Dedifferentiated amniotic fluid mesenchymal stem cell (primary cell): ENCODE results near the gene CLPTM1L.
"Not testable (repeated sequence)": the region's sequence is repeated elsewhere in the genome, so short reads cannot be mapped to it uniquely, and the experiment has no call there.

Experiments
- DNase-seq: peaks from one replicate; pipeline ENCODE4 v3.0.0-alpha.2; 2016; ENCODE audit errors: extremely low spot score

Gene CLPTM1L

DNA sequence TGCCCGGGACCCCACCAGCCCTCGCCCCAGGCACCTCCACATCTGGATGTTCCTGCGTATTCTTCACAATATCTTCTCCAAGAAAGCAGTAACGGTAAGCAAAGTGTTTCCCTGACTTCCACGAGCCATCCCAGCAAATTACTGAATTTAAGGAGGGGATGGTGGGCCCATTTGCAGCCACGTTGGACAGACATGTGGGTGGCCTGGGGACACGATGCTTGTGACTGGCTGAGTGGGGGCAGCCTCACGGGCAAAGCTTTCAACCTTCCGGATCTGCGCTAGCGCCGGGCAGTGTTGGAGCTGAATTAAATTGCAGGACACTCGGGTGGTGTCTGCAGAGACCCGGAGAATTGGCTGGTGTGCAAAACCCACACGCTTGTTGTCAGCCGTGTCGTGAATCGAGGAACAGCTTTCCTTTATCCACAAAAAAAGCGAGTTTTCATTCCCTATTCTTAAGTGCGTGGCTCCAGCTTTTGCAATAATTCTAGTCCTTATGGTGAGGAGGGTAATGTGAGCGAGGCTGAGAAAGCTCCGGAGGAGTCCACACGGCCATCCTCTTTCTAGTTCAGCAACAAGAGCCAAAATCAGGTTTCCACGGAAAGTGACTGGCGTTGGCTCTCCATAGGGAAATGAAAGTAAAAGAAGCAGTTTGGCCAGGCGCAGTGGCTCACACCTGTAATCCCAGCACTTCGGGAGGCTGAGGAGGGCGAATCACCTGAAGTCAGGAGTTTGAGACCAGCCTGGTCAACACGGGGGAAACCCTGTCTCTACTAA, 17.5 kb upstream of the CLPTM1L start:
- no peak for DNase-seq

DNA sequence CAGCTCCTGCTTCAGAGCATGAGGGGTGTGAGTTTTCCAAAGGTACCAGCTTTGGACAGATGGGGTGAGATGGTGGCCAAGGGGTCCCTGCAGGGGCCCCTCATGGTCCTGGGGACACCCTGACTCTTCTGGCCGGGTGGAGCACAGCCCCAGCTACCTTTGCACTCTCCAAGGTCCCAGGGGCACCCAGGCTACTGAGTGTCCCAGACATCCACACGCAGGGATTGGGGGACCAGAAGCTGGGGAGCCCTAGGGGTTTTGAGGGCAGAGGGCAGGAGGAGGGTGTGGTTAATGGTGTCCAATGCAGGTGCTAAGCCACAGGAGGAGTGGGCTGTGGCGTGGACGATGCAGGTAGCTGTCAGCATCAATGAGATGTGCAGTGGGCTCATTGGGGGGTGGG, 16.0 kb upstream of the CLPTM1L start:
- DNase-seq, result no peak

DNA sequence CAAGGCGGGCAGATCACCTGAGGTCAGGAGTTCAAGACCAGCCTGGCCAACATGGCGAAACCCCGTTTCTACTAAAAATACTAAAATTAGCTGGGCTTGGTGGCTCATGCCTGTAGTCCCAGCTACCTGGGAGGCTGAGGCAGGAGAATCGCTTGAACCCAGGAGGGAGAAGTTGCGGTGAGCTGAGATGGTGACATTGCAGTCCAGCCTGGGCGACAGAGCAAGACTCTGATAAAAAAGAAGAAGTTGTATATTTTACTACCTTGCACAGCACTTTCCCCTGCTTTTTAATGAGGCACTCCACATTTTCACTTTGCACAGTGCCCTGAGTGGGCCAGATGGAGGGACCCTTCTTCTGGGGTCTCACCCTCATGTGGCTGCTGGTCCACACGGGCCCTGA, 15.5 kb upstream of the CLPTM1L start:
- DNase-seq, result not testable (repeated sequence)

DNA sequence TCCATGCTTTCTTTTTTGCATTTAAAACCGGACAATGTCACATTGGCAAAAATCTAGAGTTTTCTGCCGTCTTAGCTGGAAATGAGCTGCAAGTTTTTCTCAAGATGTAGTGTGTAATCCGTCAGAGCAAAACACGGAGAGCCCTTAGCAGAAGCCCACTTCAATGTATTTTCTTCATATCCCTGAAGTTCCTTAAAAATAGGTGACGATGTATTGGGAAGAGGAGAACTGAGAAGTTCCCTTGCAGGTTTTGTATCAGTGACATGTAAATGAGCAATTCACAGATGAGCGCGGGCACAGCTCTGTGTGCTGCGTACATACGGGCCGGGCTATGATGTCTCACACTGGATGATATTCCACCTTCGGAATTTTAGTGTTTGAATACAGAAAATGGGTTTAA, 14.8 kb upstream of the CLPTM1L start:
- DNase-seq, result no peak

DNA sequence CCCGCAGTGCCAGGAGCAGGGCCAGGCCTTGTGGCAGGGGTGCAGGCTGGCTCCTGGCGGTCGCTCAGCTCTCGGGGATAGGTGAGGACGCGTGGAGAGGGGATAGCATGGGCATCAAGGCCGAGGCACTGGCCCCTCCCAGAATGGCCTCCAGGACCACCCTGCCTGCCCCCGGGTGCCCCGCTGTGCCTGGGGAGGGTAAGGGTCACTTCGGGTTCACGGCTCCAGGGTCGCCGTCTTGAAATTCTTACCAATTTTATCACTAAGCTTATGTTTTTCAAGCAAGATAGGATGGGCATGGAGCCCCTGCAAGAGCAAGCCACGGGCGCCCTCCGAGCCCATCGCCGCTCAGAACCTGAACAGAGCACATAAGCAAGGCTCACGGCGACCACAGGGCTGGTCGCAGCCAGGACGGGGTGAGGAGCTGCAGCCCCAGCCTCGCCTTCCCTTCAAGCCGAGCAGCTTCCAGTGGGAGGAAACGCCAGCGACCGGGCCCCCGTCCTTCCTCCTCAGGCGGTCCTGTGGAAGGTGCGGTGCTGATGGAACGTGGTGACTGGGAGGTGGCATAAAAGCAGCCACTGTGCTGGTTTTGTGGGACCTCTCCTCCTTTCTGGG, 14.2 kb upstream of the CLPTM1L start:
- DNase-seq, result no peak

DNA sequence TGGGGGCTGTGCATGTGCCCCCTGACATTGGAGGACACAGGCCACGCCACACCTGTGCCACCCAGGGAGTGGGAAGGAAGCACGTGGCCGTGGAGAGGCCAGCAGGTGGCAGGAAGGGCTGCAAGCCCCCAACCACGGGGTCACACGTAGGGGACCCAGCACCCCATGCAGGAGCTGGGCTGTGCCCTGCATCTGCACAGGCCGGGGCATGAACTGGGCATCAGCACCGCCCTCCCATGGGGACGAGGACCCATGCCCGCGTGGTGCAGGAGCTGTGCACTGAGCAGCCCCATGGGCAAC, 13.8 kb upstream of the CLPTM1L start:
- DNase-seq, result no peak

DNA sequence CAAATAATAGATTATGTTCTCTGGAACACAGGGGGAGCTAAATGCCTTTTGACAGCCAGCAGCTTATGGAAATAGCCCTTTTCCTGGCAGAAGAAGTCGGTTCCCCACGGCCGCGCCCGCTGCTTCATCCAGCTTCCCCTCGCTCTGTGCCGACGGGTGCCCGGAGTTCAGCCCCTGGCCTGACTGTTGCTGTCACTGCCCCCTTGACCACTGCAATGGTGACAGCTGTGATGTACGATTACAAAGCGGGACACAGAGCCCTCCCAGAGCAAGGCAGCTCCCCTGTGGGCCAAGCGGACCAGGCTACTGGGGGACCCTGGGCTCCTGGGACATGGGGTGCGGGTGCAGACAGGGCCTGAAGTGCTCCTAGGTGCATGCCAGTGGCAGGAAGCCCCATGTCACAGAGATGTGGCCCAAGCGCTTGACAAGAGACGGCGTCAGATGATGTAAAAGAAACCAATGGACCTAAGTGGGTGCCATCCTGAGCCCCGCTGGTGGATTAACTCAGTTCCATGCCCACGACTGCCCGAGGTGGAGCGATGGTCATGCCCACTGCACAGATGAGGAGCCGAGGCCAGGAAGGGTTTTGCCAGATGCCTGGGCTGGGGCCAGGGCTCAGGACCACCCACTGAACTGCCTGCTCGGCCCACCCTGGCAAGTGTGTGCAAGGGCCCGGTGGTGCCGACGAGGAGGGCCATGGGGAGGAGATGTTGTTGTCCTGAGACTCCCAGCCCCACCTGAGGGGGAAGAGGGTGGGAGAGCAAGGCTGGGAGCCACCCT, 13.2 kb upstream of the CLPTM1L start:
- no peak for DNase-seq

DNA sequence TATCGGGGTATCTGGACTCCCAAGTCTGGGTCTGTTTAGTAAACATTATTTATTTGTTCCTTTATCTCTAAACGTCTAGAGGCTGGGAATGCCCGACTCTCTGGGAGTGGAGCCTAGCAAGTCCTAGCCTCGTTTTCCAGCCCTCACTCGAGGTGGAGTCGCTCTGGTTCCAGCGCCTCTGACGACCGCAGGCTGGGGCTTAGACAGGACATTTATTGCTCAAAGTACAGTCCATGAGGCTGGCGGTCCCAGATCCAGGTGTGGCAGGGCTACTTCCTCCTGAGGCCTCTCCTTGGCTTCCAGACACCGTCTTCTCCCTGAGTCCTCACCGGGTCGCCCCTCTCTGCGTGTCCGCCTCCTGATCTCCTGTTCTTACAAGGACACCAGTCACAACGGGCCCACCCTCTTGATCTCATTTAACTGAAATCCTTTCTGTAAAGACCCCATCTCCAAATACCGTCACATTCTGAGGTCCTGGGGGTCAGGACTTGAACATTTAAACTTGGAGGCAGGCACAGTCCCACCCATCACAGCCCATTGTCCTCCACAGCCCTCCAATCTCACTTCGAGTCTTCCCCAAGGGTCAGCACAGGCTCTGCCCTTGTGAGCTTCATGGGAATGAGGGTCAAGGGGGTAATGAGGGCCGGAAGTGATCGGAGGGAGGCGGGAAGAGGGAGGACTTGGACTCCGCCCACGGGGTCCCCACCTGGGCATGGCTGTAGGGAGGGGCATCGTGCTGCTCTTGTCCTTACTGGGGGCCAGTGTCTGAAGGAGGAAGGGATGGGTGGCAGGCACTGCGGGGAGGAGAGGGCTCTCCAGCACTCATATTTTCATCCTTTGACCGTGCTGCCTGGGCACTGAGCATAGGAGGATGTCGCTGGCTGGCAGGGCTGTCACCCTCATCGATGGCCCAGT, 12.2 kb upstream of the CLPTM1L start:
- no peak for DNase-seq

DNA sequence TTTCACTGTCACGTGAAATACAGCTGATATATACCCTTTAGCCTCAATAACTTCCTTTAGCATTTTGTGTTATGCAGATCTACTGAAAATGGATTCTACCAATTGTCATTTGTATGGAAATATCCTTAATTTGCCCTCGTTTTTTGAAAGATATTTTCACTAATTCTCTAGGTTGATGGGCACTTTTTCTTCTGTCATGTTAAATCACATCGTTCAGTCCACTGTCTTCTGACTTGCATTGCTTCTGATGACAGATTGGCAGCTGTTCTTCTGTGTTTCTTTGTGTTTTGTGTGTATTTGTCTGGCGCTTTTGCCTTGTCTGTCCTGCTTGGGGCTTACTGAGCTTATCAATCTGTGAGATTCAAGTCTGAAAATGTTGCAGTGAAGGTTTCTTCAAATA, 9.7 kb upstream of the CLPTM1L start:
- no peak for DNase-seq

DNA sequence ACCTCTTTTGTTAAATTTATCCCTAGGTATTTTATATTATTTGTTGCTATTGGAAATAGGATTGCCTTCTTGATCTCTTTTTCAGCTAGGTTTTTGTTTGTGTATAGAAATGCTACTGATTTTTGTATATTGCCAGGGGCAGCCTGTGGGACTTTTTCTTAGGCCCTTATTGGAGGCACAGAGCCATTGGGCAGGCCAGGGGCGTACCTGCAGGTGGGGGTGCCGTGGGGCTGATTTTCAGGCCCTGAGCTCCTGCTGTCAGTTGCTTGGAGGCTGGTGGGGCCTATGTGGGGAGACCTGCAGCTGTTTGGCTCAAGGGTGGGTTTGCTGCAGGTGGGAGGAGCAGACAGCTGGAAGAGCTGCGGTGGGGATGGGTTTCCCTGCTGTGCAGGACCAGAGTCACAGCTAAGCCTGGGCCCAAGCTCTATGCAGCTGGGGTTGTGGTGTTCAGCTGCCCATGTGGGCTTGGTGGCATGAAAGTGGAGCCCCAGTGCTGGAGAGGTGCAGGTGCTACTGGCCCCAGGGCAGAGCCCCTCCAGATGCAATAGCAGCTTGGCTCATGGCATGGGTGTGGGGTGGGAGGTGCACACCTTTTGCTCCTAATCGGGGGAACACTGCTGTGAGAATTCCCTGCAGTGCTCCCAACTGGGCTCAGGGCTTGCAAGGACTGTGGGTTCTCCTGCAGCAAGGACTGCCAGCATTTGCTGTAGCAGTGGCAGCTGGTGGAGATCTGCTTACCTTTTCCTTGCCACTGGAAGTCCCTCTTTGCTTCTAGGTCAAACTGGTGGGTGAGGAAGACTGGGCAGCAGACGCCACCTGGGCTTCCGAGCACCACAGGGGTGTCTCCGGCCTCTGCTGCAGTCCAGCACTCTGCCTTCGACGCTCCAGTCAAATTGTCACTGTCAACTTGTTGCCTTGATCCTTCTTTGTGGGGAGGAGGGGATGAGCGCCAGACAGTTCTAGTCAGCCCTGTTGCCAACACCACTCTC, 7.6 kb upstream of the CLPTM1L start:
- no peak for DNase-seq

DNA sequence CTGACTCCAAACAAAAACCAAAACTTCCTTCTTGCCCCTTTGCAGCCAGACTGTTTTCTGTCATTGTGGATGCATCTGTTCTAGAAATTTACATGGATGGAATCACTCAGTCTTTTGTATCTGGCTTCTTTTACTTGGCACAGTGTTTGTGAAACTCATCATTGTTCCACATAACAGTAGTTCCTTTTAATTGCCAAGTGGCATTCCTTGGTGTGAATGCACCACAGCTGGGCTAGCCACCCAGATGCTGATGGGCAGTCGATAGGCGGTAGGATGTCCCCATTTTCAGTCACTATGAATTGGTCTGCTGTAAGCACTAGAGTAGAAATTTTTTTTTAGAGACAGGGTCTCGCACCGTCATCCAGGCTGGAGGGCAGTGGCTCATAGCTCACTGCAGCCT, 6.3 kb upstream of the CLPTM1L start:
- DNase-seq, result no peak

DNA sequence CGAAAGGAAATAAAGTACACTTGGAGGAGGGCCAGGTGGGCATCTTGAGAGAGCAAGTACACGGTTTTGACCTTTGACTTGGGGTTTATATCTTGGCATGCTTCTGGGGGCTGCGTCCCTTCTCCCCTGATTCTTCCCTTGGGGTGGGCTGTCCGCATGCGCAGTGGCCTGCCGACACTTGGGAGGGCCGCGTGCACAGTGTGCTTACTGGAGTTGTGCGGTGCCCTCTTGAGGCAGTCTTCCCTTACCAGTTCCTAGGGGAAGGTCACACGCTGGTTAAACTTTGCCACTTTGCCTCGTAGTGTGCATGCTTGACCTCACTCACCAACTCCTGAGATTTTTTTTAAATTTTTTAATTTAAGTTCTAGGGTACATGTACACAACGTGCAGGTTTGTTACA, 4.3 kb upstream of the CLPTM1L start:
- DNase-seq, result no peak

DNA sequence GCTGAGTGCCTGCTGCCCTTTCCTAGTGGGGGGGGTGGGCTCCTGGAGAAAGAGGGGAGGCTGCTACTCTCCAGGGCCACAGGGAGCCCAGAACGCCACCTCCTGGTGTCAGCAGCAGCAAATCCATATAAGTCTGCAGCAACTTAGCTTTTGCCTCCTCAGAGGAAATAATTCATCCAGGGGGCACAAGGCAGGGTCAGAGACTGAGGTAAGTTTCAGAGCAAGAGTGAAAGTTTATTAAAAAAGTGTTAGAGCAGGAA, 4.0 kb upstream of the CLPTM1L start:
- DNase-seq, result no peak

DNA sequence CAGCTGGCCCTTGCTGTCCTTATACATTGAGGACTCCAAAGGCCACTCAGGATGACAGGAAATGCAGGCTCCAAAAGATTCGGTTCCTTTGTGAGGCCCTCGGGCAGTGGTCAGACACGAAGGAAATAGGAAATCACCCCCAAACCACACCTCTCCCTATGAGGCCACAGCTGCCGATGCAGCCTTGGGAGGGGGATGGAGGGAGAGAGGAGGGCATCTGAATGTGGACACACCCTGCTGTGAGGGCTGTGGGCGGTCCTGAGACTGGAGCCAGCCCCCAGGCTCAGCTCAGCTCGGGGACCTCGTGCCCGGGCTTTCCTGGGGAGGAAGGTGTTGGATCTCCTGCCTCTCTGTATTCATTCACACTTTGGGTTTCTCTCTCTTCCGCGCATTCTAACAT, 2.7 kb upstream of the CLPTM1L start:
- no peak for DNase-seq

DNA sequence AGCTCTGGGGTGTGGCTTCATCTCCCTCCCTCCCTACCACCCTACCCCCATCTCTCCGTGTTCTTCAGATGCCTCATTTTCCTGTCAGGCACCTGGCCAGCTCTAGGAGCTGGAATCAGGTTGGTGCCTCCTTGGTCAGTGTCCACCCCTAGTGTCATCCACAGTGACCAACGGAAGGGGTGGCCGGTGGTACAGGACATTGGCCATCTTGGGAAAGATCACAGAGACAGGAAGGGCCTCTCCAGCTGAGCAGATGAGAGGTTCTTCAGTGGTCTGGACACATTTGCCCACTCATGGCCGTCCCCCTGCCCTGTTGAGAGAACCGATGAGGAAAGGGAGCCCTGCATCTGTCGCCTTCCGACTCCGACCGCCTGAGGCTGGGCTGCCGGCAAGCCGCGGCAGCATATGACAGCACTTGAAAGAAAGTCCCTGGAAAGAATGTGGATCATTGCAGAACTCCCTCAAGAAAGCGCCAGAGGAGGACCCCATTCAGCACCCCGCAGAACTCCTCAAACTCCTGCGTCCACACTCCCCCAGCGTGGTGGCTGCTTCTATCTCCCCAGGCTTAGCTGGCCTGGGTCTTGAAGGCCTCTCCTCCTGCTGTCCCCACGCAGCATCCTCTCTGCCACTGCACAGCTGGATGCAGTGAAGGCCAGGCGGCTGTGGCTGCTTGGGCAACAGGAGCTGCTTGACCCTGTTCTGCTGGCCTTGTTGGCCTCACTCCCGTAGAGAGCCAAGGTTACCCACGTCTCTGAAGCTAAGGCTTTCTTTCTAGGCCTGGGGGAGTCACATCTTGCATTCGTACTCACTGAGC, 1.9 kb upstream of the CLPTM1L start:
- no peak for DNase-seq

DNA sequence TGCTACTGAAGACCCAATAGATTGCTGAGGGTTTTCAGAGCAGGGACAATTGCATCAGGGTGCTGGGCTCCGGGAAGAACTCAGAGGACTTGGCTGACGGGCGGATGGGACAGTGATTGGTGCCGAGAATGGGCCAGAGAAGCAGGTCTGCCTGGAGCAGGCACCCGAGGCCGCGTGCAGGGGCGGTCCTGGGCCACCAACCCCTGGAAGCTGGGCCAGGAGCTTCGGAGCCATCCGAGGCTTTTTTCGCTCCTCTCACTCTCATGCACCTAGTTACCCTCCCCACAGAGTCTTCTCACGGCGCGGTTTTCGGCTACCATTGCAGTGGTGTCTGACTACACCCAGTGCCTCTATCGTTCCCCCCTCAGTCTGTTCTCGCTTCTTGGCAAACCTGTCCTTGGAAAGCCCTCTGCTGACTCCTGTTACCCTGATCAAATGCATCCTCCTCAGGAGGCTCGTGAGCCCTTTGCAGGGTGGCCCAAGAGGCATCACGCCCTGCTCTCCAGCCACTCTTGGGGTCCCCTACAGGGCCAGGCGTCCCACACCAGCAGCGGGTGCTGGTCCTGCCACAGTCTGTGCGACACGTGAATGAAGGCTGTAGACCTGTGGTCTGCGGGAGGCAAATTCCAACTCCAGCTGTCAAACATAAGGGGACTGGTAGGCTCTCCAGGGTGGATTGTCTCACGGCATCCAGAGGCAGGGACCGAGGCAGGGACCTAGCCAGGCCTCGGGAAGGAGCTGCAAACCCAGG, 1.2 kb upstream of the CLPTM1L start:
- no peak for DNase-seq

DNA sequence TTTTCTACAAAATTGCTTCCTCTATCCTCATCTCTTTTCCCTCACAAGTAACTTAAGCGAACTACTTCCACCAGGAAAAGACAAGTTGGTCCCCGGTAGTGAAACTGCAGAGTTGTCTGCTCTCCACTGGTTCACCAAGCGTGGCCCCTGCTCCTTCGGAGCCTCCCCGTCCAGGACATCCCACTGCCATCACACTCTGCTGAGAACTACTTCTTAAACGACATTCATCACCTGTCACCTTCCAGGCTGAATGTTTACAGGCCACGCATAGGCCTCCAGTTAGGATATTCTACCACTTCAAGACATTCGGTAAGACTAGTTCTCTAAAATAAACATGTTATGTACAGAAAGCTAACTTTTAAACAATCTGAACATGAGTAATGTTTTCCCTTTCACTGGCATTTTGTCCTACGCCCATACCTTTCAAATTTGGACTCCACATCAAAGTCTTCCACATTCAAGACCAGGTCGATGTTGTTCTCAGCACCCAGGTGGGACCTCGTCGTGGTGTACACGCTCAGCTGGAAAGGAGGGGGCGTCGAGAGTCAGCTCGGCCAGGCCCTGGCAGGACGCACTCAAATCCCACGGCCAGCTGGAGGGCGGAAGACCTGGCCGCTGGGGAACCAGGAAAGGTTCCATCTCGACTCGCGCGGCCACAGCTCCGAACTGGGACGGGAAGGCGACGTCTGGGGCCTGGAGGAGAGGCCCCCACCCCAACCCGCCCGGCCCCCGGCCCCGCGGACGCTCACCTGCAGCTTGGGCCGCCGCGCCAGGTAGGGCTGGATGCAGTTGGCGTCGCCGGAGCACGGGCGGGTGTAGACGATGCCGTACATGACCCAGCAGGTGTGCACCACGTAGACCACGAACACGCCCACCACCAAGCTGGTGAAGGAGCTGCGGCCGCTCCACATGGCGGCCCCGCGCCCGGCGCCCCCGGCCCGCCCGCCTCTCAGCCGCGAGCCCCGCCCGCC, 683 bp downstream of the CLPTM1L start:
- no peak for DNase-seq

DNA sequence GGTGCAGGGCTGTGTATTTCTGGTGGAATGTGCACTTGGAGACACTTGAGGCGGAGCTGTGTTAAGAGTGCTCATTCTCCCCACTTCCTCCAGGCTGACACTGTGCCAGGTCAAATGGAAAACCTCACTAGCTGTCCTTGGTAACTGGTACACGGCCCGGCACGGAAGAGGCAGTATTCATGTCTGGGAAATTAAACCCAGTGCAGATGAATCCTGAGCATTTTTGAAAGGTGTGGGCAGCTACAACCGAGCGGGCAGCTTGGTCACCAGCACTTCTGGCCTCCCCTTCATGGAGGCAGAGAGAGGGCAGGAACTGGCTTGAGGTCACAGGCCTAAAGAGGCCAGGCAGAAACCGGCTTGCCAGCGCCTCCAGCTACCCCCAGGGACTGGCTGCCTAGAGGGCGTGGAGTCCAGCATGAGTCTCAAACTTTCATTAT, 1.6 kb downstream of the CLPTM1L start:
- DNase-seq, result no peak
